ENCODE data around the gene TBX18. TPM values are rescaled to one million over a fixed set of nuclear protein-coding genes. Genes with fewer than 3 reads are reported as not detected.

Gene TBX18
- total RNA-seq, 2 experiments from 2014 or later = not detected

DNA sequence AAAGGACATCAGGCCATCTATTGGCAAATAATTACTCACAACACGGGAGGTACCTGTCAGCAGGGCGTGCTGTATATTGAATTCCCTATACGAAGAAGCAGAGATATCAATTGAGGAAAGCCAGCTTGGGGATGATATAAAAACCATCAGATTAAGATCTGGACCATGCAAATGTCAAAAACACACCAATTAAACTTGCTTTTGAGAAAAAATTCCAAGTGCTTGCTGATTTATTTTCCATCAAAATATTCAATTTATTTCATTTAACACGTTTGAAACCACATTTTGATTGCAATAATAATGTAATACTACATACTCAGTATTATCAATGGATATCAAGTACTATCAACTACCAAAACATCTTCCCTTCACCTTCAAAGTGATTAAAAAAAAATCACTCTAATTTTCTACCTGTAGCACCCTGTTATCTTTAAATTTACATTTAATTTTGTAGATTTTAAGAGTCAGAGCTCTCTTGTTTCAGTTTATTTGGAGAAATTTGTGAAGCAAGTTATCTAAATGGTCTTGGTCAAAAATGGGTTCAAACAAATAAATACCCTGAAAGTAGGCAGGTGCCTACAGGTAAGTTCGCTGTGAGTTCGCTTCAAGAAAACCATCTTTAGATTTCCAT lies 6.8 kb upstream of the TBX18 start:
- H3K27ac Mint-ChIP-seq = no peak overlapping the region
- ChIA-PET POLR2A (no interaction called here), CTCF (no interaction called here)
- H3K27me3 Mint-ChIP-seq = peaks cover 59% of the 10 kb centered on the region
- intact Hi-C loops (cut with micrococcal nuclease) = loop anchor here (10.0 kb wide), 2 partner anchors 346 to 886 kb away; no protein-coding TSS in a partner anchor
- H3K9me3 Mint-ChIP-seq = no peaks in the 10 kb centered on the region
- H3K4me1 Mint-ChIP-seq (ENCODE audit: low read depth) = peaks cover 2% of the 10 kb centered on the region
- no peak overlapping the region for H3K4me3 Mint-ChIP-seq
- H3K36me3 Mint-ChIP-seq = peaks cover 4% of the 10 kb centered on the region
- DNase-seq = no peak

DNA sequence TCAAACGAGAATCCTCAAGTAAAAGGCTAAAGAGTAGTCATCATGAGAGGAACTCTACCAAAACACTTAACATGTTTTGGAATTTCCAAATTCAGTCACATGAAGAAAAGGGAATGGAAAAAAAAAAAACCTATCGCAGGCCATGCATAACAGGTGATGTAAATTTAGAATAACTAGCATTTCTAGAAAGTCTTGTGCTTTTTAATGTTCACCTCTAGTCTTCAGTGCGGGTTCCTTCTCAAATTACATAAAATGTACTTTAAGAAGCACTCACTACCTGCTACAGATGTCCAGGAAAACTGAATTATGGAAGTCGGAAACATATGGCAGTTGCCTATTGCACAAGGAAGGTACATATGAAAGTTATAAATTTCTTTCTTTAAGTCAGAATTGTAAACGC lies 6.1 kb upstream of the TBX18 start:
- peaks cover 57% of the 10 kb centered on the region for H3K27me3 Mint-ChIP-seq
- H3K36me3 Mint-ChIP-seq = peaks cover 6% of the 10 kb centered on the region
- DNase-seq = no peak
- CTCF ChIA-PET = no interaction called here
- no peaks in the 10 kb centered on the region for H3K9me3 Mint-ChIP-seq
- POLR2A ChIA-PET = no interaction called here
- no peak overlapping the region for H3K4me3 Mint-ChIP-seq
- intact Hi-C loops (cut with micrococcal nuclease) = loop anchor here (10.0 kb wide), 2 partner anchors 346 to 886 kb away; no protein-coding TSS in a partner anchor
- no peak overlapping the region for H3K27ac Mint-ChIP-seq
- H3K4me1 Mint-ChIP-seq (ENCODE audit: low read depth) = peaks cover 2% of the 10 kb centered on the region

DNA sequence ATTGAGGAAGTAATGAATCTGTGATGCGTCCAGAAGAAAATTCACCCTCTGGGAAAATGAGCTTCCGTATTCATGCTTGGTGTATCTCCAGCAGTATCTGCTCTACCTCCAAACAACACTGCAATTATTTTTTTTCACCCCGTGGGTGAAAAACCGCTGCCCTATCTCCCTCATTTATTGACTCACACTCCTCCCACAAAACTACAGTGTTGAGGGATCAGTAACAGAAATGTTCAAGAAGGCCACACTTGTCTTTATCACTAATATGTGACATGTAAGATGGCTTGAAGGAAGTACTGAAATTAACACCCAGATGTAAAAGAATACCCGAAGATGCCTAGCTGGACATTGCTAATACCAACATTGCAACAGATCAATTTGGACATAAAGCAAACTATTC lies 4.9 kb upstream of the TBX18 start:
- Mint-ChIP-seq H3K4me3 (no peak overlapping the region), H3K27ac (no peak overlapping the region), H3K9me3 (no peaks in the 10 kb centered on the region), H3K36me3 (peaks cover 9% of the 10 kb centered on the region), H3K4me1 (ENCODE audit: low read depth) (peaks cover 4% of the 10 kb centered on the region), H3K27me3 (peaks cover 61% of the 10 kb centered on the region)
- POLR2A ChIA-PET = no interaction called here
- DNase-seq = no peak
- intact Hi-C loops (cut with micrococcal nuclease) = no loop called here
- CTCF ChIA-PET = no interaction called here

DNA sequence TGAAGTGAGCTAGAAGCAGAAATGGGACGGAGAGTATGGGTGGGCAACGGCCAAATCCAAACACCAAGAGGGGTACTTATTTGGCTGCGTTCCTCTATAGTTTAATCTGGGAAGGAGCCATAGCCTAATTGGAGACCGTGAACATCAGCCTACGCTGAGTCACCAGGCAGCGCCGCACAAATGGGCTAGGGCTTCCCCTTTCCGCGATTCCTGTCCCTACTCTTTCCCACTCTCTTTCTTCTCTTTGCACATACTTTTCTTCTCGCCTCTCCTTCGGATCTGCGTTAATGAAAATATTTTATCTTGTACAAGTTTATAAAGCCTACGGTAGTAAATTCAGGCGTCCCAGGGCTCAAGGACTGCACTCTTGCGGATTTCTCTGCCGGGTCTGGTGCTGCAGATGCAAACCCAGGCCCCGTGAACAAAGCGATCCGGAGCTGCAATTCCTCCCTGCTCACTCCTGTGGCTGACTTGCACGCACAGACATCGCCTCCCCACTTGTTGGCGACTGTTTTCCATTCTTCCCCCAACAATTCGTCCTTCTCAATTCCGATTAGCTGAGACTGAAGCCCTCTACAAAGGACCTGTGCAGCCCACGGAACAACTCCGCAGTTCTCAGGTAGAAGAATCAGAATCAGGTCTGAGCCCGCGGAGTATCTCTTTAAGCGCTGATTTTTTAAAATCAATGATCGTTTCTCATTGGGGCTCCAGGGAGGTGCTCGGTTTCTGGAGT lies 4.2 kb upstream of the TBX18 start:
- Mint-ChIP-seq H3K27me3 (peaks cover 61% of the 10 kb centered on the region), H3K4me1 (ENCODE audit: low read depth) (peaks cover 5% of the 10 kb centered on the region), H3K36me3 (peaks cover 9% of the 10 kb centered on the region), H3K4me3 (no peak overlapping the region), H3K27ac (no peak overlapping the region), H3K9me3 (no peaks in the 10 kb centered on the region)
- POLR2A ChIA-PET = no interaction called here
- CTCF ChIA-PET = no interaction called here
- DNase-seq = no peak
- intact Hi-C loops (cut with micrococcal nuclease) = no loop called here

DNA sequence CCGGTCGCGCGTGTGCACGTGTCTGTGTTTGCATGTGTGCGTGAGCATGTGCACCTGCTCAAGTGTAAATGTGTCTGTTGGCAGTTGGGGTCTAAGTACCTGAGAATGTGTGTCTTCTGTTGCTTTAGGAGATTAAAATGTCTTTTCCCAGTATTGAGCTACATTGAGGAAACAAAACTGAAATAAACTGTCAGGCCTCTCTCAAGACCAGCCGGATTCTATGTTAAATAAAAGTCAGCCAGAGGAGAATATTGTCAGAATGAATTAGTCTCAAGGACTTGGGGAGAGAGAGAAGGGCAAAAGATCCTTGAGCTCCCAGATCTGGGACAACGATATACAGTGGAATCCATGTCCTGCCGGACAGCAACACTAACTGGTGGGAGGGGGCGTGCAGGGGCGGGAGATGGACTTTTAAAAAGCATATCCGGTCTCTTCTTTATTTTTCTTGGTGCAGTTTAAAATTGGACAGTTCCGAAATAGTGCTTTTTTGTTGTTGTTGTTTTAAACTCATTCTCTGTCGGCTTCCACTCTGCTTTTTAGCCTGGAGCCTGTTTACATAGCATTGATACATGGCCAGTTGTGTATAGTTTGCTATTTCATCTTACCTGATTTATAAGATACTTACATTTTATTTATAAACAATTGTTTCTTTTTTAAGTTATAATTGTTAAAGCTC lies 3.3 kb upstream of the TBX18 start:
- Mint-ChIP-seq H3K36me3 (peaks cover 9% of the 10 kb centered on the region), H3K27ac (no peak overlapping the region), H3K9me3 (no peaks in the 10 kb centered on the region), H3K4me1 (ENCODE audit: low read depth) (peaks cover 8% of the 10 kb centered on the region), H3K27me3 (peaks cover 59% of the 10 kb centered on the region), H3K4me3 (no peak overlapping the region)
- no peak for DNase-seq
- ChIA-PET CTCF (no interaction called here), POLR2A (no interaction called here)
- intact Hi-C loops (cut with micrococcal nuclease) = no loop called here

DNA sequence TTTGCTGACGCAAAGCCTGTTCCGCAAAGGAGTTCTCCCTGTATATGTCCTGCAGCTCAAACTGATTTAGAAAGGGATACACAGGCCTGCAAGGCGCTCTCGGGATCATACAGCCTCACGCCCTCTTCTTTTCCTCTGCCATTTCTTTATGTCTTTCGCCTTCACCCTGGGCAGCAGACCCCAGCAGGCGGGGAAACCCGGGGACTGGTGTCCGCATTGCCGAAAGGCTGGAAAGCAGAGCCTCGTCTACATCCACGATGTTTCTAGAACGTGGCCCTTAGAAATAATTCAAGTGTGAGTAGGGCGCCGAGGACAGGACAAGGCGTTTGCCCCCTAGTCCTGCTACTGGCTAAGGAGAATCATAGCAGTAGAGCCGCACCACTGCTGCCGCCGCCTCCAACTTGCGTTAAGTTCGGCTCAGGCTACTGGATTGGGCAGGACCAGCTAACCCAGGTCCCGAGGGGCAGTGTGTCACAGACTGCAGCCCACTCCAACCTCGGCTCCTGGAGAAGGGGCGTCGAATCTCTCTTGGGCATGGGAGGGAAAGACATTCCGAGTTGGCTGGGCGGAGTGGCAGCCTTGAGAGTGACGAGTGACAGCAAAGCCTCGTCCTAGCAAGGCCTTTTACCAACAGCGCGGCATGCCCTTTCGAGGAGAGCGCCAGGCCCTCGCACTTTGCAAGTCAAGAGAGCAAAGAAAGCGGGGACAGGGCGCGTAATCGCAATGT lies 2.6 kb upstream of the TBX18 start:
- CTCF ChIA-PET = no interaction called here
- Mint-ChIP-seq H3K4me3 (no peak overlapping the region), H3K4me1 (ENCODE audit: low read depth) (peaks cover 8% of the 10 kb centered on the region), H3K36me3 (peaks cover 9% of the 10 kb centered on the region), H3K27me3 (peaks cover 61% of the 10 kb centered on the region), H3K27ac (no peak overlapping the region), H3K9me3 (no peaks in the 10 kb centered on the region)
- POLR2A ChIA-PET = no interaction called here
- DNase-seq = no peak
- intact Hi-C loops (cut with micrococcal nuclease) = no loop called here

DNA sequence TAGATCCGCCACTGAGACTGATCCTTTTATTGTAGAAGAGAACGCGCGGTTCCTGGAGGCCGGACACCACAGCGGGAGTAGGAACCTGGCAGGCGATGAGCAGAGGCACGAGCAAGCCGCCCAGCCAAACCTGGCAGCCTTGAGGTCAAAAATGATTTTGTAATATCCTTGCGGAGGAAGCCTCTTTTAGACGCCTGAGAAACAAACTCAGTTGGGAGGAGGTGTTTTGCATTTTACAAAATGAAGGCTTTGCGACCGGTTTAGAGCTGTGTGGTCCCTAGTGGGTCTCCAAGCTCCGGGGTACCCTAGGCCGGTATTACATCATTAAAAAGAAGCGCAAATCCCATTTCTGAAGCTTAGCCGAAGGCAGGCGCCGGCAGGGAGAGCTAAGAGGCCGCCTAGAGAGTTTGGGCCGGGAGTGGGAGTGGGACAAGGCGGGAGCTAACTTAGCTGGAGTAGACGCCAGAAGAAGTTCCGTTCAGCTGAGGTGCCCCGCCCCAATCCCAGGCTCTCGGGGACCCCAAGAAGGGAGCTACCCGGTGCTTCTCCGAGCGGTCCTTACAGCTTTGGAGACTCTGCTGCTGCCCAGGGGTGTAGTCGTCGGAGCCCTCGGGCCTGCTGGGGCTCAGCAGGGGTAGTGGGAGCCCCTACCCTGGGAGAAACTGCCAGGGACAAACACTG lies 1.9 kb upstream of the TBX18 start:
- H3K27me3 Mint-ChIP-seq = peaks cover 60% of the 10 kb centered on the region
- ChIA-PET POLR2A (no interaction called here), CTCF (no interaction called here)
- intact Hi-C loops (cut with micrococcal nuclease) = no loop called here
- H3K4me3 Mint-ChIP-seq = no peak overlapping the region
- no peaks in the 10 kb centered on the region for H3K9me3 Mint-ChIP-seq
- DNase-seq = no peak
- peaks cover 9% of the 10 kb centered on the region for H3K36me3 Mint-ChIP-seq
- H3K27ac Mint-ChIP-seq = no peak overlapping the region
- peaks cover 8% of the 10 kb centered on the region for H3K4me1 Mint-ChIP-seq (ENCODE audit: low read depth)

DNA sequence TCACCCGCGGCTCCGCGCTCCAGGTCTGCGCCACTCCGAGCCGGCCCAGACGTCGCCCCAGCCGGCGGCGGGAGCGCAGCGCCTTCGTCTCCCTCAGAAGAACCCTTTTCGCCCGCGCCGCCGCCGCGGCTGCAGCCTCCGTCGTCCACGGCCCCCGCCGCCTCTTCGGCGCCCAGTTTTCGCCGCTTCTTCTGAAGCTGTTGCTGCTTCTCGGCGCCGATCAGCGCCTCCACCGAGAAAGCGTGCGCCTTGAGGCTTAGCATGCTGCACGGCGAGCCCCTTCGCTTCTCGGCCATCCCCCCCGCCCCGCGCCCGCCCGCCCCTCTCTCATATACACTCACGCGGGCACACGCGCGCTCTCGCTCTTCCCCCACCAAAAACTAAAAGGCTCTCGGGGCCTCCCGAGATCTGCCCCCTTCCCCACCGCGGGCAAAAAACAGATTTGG lies 489 bp downstream of the TBX18 start:
- no peak overlapping the region for H3K27ac Mint-ChIP-seq
- no peaks in the 10 kb centered on the region for H3K9me3 Mint-ChIP-seq
- POLR2A ChIA-PET = no interaction called here
- H3K36me3 Mint-ChIP-seq = peaks cover 7% of the 10 kb centered on the region
- H3K4me1 Mint-ChIP-seq (ENCODE audit: low read depth) = peaks cover 8% of the 10 kb centered on the region
- peak overlapping the region; percentile 53 for H3K4me3 Mint-ChIP-seq
- CTCF ChIA-PET = no interaction called here
- no peak for DNase-seq
- peaks cover 52% of the 10 kb centered on the region for H3K27me3 Mint-ChIP-seq
- intact Hi-C loops (cut with micrococcal nuclease) = no loop called here

DNA sequence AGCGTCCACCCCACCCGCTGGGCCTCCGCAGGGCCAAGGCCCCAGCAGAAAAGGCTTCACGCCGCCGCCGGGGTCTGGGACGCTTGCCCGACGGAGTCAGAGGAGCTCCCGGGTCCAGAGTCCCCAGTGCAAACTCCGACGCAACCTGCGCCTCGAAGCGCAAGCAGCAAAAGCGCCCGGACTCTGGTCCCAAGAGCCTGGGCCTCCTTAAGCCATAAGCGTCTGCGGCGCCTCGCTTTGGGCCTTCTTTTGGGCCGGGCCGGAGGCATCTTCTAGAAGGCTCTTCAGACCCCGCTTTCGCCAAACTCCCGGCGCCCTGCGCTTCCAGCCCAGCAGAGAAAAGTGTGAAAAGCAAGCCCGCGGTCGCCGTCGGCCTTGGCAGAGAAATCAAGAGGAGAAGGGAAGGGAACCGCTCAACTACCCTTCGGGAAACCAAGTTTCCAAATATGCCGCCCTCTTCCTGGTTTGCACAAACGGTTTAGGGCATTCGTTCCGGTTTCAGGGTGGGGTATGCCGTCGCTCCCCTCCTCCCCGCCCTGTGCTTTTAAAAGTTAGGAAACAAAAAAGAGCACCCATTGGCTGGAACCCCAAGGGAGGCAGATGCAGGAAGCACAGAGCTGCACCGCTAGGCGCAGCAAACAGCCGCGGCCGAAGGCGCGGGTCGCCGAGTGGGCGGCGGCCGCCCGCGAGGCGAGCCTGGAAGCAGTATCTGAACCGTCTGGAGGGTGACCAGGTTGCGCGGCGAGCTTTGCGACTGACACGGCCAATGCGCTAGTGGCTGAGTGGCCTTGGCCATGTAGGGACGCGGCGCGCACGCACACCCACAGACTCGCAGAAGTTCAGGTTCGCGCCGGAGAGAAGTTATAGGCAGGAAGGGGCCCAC lies 1.2 kb downstream of the TBX18 start:
- Mint-ChIP-seq H3K27me3 (peaks cover 46% of the 10 kb centered on the region), H3K9me3 (no peaks in the 10 kb centered on the region), H3K4me3 (no peak overlapping the region), H3K4me1 (ENCODE audit: low read depth) (peaks cover 8% of the 10 kb centered on the region), H3K27ac (no peak overlapping the region), H3K36me3 (peaks cover 7% of the 10 kb centered on the region)
- no peak for DNase-seq
- intact Hi-C loops (cut with micrococcal nuclease) = no loop called here
- POLR2A ChIA-PET = no interaction called here
- CTCF ChIA-PET = no interaction called here

DNA sequence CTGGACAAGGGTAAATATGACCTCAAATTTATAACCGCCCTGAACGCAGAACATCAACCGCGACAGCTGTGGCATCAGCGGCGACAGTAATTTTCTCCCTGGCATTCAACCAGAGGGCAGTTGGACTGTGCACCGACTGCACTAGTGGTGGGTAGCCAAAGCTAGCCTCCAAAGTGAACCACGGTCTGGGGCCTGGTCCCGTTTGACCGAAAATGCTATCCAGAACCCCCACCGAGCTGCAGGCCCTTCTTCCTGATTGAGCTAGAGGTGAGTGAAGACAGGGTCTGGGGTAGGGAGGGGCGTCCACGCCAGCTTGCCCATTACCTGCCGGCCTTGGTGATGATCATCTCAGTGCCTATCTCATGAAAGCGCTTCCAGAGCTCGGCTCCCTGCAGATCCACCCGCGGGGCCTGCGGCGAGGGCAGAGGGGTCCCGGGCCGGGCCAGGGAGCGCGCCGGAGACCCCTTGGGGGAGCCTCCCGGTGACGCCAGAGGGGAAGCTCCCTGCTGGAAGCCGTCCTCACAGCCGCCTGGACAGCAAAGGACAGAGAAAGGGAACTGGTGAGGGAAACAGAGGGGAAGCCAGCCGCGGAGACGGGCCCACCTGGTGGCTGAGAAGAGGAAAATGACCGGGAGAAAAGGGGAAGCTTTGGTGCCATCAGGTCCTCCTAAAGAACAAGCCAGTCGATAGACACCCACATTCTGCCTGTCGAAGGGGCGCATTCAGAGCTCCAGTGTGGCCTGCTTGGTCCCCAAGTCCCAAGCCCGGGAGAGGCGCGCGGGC lies 2.0 kb downstream of the TBX18 start:
- intact Hi-C loops (cut with micrococcal nuclease) = no loop called here
- ChIA-PET POLR2A (no interaction called here), CTCF (no interaction called here)
- H3K27ac Mint-ChIP-seq = no peak overlapping the region
- DNase-seq = no peak
- peaks cover 7% of the 10 kb centered on the region for H3K36me3 Mint-ChIP-seq
- no peak overlapping the region for H3K4me3 Mint-ChIP-seq
- H3K4me1 Mint-ChIP-seq (ENCODE audit: low read depth) = peaks cover 8% of the 10 kb centered on the region
- H3K9me3 Mint-ChIP-seq = no peaks in the 10 kb centered on the region
- peaks cover 38% of the 10 kb centered on the region for H3K27me3 Mint-ChIP-seq

DNA sequence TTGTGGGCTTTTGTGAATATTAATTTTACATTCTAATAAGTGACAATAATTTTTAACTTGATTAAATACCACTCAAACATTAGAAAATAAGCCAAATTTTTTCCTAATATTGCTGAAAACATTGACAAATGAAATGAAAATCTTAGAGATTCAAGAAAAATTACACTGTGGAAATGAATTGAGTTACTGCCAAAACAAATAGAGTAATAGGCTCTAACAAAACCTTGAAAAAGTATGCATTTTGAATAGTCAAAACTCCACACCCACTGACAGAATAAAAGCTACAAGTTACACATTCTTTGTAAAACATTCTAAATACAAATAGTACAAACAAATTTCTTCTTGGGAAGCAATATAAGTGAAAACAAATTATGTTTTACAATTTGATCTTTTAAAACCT lies 5.9 kb downstream of the TBX18 start:
- Mint-ChIP-seq H3K27me3 (peaks cover 16% of the 10 kb centered on the region), H3K4me3 (no peak overlapping the region), H3K27ac (no peak overlapping the region), H3K4me1 (ENCODE audit: low read depth) (peaks cover 4% of the 10 kb centered on the region), H3K9me3 (no peaks in the 10 kb centered on the region), H3K36me3 (no peaks in the 10 kb centered on the region)
- ChIA-PET POLR2A (no interaction called here), CTCF (no interaction called here)
- DNase-seq = no peak
- intact Hi-C loops (cut with micrococcal nuclease) = no loop called here
